GM18907 (cell line): ENCODE results near the gene AGTR1.
"Not testable (repeated sequence)": the region's sequence is repeated elsewhere in the genome, so short reads cannot be mapped to it uniquely, and the experiment has no call there.

Experiments
- ATAC-seq: cut with Tn5 transposase; IDR thresholded peaks from one replicate; pipeline ENCODE4 v1.9.1; 2021; ENCODE audit warnings: mild to moderate bottlenecking, moderate library complexity; ENCODE audit not compliant: unreplicated experiment

AGTR1 gene

GRCh38 chr3:148717885-148718561 lies 20.3 kb downstream of the AGTR1 start:
- no peak for ATAC-seq

GRCh38 chr3:148718982-148719862 lies 21.5 kb downstream of the AGTR1 start:
- no peak for ATAC-seq

DNA sequence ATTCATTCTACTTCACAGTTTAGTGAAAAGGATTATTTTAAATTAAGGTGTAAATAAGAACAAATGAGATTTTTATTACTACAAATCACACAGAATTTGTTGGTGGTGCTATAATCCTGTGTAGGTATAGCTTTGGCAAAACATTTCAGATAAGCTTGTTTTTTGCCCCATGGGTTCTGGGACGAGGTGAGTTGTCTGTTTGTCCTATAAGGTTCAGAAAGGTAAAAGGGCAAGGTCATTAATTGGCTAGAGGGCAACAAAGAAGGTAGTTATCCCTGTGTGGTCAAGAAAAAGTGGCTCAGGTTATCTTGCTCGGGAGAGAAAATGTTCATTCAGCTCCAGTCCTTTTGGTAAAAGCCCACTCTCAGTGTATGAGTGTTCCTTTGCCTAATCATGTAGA lies 23.2 kb downstream of the AGTR1 start:
- no peak for ATAC-seq

DNA sequence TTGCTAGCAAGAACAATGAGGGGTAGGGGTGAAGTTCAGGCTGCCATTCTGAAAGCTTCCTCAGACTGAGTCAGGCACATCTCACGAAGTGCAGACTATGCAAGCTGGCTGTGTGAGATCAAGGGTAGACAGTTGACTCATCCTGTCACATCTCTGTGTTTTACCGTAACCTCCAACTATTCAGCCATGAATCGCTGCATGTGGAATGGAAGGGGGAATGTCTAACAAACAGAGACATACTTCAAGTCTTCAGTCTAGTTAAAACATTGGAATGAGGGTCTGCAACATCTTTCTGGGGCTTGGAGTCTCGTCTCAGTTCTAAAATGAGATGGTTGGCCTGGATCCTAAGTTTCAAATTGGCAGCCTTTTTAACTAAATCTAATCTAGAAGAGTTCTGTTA lies 25.9 kb downstream of the AGTR1 start:
- ATAC-seq = no peak

GRCh38 chr3:148727231-148727630 lies 29.5 kb downstream of the AGTR1 start:
- peak; percentile 97 for ATAC-seq

- ATAC-seq = no peak
These were observed 31.1 kb downstream of the AGTR1 start for GRCh38 chr3:148728753-148729152.

- ATAC-seq = no peak
These were observed 31.9 kb downstream of the AGTR1 start for GRCh38 chr3:148729476-148730055.

DNA sequence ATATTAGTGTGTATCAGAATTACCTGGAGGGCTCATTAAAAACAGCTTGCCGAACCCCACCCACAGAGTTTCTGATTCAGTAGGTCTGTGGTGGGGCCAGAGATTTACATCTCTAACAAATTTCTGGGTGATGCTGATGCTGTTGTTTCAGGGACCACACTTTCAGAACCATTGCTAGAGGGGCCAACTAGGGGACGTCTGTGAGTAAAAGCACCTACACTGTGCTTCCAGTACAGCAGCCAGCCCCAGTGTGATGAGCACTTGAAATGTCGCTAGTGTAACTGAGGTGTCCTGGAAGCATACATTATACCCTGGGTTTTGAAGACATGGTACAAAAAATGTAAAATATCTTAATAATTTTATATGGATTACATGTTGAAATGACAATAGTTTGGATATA lies 33.0 kb downstream of the AGTR1 start:
- ATAC-seq = no peak

DNA sequence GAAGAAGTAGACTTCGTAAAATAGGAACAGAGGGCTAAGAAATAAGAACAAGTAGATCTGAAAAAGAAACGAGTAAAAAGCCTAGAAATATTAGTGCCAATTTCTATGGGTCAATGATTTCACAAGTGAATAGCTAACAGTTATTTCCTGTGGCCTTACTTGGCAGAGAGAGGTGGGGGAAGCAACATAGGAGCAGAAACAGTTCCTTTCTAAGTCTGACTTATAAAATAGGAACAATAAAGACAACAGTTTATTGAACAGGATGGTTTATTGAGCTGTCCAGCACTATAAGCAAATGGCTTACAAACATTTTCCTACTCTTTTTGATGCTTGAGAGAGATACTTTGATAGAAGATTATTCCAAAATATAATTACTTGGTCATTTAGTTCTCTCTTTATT lies 37.9 kb downstream of the AGTR1 start:
- ATAC-seq = peak; percentile 78

DNA sequence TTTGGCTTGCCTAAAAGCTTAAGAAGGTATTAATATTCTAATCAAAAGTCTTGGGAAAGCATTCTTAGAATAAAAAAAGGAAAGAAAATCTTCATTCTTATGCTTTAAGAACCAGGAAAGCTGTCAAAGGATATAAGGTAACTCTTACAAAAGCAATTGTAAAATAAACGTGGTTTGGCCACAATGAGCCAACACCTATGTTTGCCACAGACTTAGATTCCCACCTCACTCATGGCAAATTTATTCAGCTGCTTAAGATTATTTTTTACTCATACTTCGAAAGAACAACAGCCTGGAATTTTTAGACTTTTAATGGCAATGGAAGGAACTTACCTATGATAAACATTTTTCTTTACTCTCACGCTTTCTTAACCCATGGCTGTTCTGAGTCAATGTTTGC lies 38.4 kb downstream of the AGTR1 start:
- ATAC-seq = no peak

DNA sequence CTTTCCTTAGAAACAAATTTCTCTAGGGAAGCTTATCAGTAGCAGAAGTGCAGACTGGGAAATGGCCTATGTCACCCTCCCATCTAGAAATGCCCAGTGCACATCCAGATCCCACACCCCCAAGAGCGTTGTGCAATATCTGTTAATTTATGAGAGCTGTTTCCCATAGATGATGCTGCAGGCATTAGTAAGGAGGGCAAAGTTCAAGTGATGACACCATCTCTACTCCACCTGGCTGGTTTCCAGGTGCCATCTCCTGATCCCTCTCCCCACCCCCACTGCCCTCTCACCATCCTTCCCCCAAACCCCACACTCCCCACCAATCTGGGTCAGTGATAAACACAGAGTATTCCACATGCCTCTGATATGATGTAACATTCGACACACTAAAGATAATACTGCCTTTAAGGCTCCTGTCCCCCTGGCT lies 39.4 kb downstream of the AGTR1 start:
- no peak for ATAC-seq

DNA sequence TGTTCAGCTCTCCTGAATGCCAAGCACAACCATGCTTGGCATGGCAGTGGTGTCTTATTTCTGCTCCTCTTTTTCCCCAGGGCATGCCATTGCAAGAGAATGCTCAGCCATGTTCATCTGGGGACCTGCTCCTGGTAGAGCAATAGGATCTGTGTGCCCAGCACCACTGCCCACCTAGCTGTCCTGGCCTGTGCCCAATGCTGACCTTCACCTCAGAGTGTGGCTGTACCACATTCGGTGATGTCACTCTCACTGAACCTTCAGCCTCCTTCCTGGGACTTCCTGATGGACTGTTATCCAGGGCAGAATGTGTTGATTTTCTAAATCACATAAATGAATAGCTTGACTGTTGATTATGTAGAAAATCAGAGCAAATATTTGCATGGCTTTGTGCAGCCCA lies 42.0 kb downstream of the AGTR1 start:
- no peak for ATAC-seq

DNA sequence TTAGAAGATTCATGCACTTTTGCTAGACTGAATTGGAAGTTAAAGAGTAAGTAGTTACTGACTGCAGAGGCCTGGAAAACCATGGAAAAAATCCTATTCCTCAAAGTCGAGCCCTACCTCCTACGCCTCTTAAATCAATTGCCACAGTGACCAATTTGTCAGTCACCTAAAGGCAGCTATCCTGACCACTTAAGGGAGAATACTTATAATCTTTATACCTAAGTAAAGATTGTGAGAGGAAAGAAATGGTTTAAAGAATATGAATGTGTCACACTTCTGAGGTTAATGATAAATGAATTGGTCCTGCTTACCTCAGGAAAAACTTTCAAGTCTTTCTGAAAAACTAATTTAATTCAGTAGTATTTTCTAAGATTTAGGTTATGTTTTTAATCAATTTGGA lies 42.6 kb downstream of the AGTR1 start:
- no peak for ATAC-seq

DNA sequence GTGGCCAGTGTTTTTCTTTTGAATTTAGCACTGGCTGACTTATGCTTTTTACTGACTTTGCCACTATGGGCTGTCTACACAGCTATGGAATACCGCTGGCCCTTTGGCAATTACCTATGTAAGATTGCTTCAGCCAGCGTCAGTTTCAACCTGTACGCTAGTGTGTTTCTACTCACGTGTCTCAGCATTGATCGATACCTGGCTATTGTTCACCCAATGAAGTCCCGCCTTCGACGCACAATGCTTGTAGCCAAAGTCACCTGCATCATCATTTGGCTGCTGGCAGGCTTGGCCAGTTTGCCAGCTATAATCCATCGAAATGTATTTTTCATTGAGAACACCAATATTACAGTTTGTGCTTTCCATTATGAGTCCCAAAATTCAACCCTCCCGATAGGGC lies 43.5 kb downstream of the AGTR1 start:
- no peak for ATAC-seq

GRCh38 chr3:148742118-148742517 lies 44.4 kb downstream of the AGTR1 start:
- ATAC-seq = no peak

- ATAC-seq = no peak
These were observed 48.4 kb downstream of the AGTR1 start for GRCh38 chr3:148746053-148746452.

DNA sequence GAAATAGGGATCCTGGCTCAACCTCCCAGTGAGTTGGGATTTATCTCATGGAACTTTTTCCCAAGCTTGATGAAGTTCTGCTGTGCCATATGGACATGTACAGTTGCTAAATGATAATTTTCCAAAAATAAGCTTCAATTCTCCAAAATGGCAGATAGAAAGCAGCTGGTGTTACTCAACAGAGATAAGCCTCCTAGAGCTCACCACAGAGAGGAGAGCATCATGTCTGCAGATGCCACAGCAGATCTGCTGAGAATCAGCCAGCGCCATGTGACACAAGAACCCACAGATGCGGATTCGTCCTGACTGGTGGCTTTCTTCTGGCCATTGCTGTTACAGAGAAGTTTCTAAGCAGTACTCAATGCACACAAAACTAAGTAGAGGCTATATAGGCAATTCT lies 50.6 kb downstream of the AGTR1 start:
- no peak for ATAC-seq

GRCh38 chr3:148750296-148750695 lies 52.6 kb downstream of the AGTR1 start:
- no peak for ATAC-seq

- no peak for ATAC-seq
These were observed 53.8 kb downstream of the AGTR1 start for GRCh38 chr3:148751461-148751860.

DNA sequence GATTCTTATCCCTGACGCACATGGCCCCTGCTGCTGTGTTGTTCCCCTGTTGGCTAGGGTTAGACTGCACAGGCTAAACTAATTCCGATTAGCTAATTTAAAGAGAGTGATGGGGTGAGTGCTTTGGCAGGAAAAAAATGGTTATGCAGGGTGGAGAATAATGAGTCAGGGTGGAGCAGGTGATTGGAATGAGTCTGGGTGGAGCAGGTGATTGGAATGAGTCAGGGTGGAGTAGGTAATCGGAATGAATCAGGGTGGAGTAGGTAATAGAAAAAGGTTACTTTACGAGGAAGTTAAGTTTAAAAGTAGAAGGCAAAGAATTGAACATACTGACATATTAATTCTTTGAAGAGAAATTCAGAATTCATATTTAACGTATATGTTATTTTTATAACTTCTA lies 55.7 kb downstream of the AGTR1 start:
- not testable (repeated sequence) for ATAC-seq

DNA sequence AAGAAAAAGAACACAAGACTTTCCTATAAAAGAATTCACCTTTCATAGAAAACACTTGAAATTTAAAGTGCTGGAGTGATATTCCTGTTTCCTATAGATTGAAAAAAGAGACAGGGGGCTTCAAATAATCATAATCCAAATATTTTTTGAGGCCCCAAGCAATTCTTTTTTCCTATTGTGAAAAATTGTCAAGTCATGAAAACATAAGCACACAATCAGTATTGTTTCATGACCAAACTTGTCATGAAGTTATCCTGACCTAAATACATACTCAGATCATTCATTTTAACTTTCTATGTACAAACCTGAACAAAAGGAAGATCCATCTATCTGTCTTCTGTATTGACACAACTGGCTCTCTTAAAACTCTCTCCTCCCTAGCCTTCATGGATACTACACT lies 57.9 kb downstream of the AGTR1 start:
- no peak for ATAC-seq

DNA sequence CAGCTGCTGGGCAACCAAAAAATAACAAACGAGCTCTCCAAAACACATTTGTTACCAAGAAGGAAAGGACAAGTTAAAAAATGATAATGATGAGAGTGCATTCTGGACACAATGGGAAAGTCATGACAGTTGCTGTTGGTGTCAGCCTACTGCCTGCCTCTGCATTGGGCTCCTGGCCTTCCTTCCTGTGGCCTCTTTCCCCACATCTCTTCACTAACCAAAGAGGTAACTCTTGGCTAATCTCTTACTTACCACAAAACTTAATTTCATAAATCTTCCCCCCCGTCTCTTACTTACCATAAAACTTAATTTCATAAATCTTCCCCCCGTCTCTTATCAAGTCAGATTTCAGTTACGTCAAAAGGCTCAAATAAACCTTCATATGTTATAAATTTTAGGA lies 58.6 kb downstream of the AGTR1 start:
- no peak for ATAC-seq
